Effector memory CD4-positive, alpha-beta T cell (primary cell): Measurements from ENCODE around the gene ARRB1.
"Not testable (repeated sequence)": the region's sequence is repeated elsewhere in the genome, so short reads cannot be mapped to it uniquely, and the experiment has no call there.

Source experiments
- DNase-seq, 3 donors: peaks; one replicate each; pipeline ENCODE4 v3.0.0-alpha.2; 2020
- H3K27ac ChIP-seq: 2 replicates; pipeline ENCODE4 v1.7.0; 2013; ENCODE audit warnings: mild to moderate bottlenecking, low read length, moderate library complexity; ENCODE audit not compliant: insufficient read depth, poor library complexity, severe bottlenecking
- H3K27me3 ChIP-seq: replicated peaks from 2 replicates; pipeline ENCODE4 v1.7.0; 2013; ENCODE audit warnings: mild to moderate bottlenecking, low read length; ENCODE audit not compliant: insufficient read depth, control insufficient read depth, poor library complexity, severe bottlenecking
- H3K36me3 ChIP-seq: 2 replicates; pipeline ENCODE4 v1.7.0; 2013; ENCODE audit warnings: mild to moderate bottlenecking, low read length, moderate library complexity; ENCODE audit not compliant: control insufficient read depth, insufficient read depth
- H3K4me1 ChIP-seq: 2 replicates; pipeline ENCODE4 v1.7.0; 2013; ENCODE audit warnings: low read length, mild to moderate bottlenecking; ENCODE audit not compliant: control insufficient read depth, insufficient read depth, poor library complexity, severe bottlenecking
- H3K4me3 ChIP-seq: 2 replicates; pipeline ENCODE4 v1.7.0; 2013; ENCODE audit warnings: low read length, low read depth, mild to moderate bottlenecking; ENCODE audit not compliant: insufficient read depth, poor library complexity, severe bottlenecking
- H3K9me3 ChIP-seq: 2 replicates; pipeline ENCODE4 v1.7.0; 2013; ENCODE audit warnings: mild to moderate bottlenecking, low read length, moderate library complexity; ENCODE audit not compliant: control insufficient read depth

The ARRB1 gene

GRCh38 chr11:75386942-75387630, 35.6 kb upstream of the ARRB1 start:
- no peak for DNase-seq
- Histone ChIP-seq H3K27ac (no peak overlapping the region), H3K4me1 (peaks cover 7% of the 10 kb centered on the region), H3K27me3 (no peaks in the 10 kb centered on the region), H3K4me3 (no peak overlapping the region), H3K36me3 (no peaks in the 10 kb centered on the region), H3K9me3 (no peaks in the 10 kb centered on the region)

GRCh38 chr11:75384438-75385080, 33.1 kb upstream of the ARRB1 start:
- H3K9me3 ChIP-seq, result no peaks in the 10 kb centered on the region
- peaks cover 7% of the 10 kb centered on the region for H3K4me1 ChIP-seq
- H3K27me3 ChIP-seq, result no peaks in the 10 kb centered on the region
- no peak overlapping the region for H3K27ac ChIP-seq
- H3K4me3 ChIP-seq, result no peak overlapping the region
- peak; percentile 44 to 64 (median 48) for DNase-seq
- H3K36me3 ChIP-seq, result no peaks in the 10 kb centered on the region

- H3K4me3 ChIP-seq, result no peak overlapping the region
- peaks cover 7% of the 10 kb centered on the region for H3K4me1 ChIP-seq
- no peaks in the 10 kb centered on the region for H3K36me3 ChIP-seq
- no peaks in the 10 kb centered on the region for H3K27me3 ChIP-seq
- peak overlapping the region; percentile 25 for H3K27ac ChIP-seq
- DNase-seq, result no peak
- H3K9me3 ChIP-seq, result no peaks in the 10 kb centered on the region
Observed at GRCh38 chr11:75383246-75383645, 31.8 kb upstream of the ARRB1 start.

DNA sequence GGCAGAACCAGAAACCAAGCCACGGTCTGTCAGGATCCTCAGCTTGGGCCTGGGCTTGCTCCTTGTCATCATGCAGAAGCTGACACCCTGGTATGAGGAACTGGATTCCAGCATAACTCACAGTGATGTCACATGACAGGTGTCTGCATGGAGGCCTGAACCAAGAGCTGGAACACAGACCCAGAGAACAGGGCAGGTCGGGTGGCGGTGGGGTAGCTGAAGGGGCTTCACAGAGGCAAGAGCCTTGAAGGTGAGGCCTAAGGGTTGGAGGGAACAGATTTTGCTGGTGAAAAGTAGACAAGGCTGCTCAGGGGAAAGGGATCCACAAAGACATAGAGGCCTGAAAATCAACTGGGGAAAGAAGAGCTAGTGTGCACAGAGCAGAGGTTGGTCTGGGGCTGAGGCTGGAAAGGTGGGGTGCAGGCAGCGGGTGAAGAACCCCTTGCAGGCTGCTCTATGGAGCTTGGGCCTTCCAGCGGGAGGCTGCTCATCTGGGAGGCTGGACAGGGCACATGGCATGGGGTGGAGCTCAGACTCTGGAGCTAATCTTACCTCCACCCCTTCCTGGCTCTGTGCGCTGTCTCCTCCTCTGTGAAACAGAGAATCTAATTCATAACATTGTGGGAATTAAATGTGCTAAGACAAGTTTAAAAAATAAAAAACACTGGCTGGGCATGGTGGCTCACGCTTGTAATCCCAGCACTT, 29.4 kb upstream of the ARRB1 start:
- Histone ChIP-seq H3K36me3 (no peaks in the 10 kb centered on the region), H3K27me3 (no peaks in the 10 kb centered on the region), H3K27ac (no peak overlapping the region), H3K4me1 (peaks cover 7% of the 10 kb centered on the region), H3K9me3 (no peaks in the 10 kb centered on the region), H3K4me3 (no peak overlapping the region)
- DNase-seq, result no peak

- no peaks in the 10 kb centered on the region for H3K9me3 ChIP-seq
- no peaks in the 10 kb centered on the region for H3K36me3 ChIP-seq
- DNase-seq, result no peak
- H3K27me3 ChIP-seq, result no peaks in the 10 kb centered on the region
- no peak overlapping the region for H3K27ac ChIP-seq
- no peak overlapping the region for H3K4me3 ChIP-seq
- peaks cover 7% of the 10 kb centered on the region for H3K4me1 ChIP-seq
Observed at GRCh38 chr11:75380245-75380644, 28.8 kb upstream of the ARRB1 start.

GRCh38 chr11:75378776-75379175, 27.3 kb upstream of the ARRB1 start:
- H3K4me1 ChIP-seq, H3K27me3 ChIP-seq, DNase-seq, H3K36me3 ChIP-seq, H3K9me3 ChIP-seq, H3K4me3 ChIP-seq, H3K27ac ChIP-seq: not testable (repeated sequence)

DNA sequence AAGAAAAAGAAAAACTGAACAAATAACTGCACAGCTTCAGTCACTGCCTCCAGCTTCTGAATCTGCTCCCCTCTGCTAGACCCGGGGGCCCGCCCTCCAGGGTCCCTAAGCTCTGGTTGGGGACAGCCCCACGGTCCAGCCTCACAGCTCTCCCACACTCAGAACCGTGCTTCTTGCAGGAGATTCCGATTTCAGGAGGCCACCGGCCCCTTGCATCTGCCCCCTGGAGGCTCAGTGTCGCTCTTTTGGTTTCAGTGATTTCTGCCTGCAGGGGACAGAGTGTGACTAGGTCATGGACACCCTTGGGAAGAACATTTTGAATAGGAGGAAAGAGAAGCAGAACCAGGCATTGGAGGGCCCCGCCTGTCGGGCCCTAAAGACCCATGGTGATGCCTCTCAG, 24.7 kb upstream of the ARRB1 start:
- H3K36me3 ChIP-seq, result no peaks in the 10 kb centered on the region
- no peak for DNase-seq
- no peaks in the 10 kb centered on the region for H3K27me3 ChIP-seq
- no peaks in the 10 kb centered on the region for H3K9me3 ChIP-seq
- H3K4me1 ChIP-seq, result no peaks in the 10 kb centered on the region
- no peak overlapping the region for H3K27ac ChIP-seq
- no peak overlapping the region for H3K4me3 ChIP-seq

- Histone ChIP-seq H3K4me3 (no peak overlapping the region), H3K27me3 (no peaks in the 10 kb centered on the region), H3K4me1 (no peaks in the 10 kb centered on the region), H3K36me3 (no peaks in the 10 kb centered on the region), H3K27ac (no peak overlapping the region), H3K9me3 (no peaks in the 10 kb centered on the region)
- no peak for DNase-seq
Observed at GRCh38 chr11:75375626-75376025, 24.2 kb upstream of the ARRB1 start.

DNA sequence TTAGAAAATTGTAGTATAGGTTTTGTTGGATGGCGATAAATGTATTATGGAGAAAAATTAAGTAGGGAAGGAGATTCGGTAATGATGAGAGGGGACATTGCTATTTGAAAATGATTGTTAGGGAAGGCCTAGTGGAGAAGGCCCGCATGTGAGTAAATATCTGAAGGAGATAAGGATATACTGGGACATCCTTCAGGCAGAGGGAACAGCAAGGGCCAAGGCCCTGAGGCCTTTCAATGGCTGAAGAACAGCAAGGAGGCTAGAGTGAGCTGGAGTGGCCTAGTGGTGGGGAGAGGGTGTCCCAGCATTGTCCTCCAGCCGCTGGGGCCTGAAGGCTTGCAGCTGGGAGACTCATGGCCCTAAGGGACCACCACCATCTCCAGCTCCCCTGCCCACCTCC, 23.2 kb upstream of the ARRB1 start:
- Histone ChIP-seq H3K4me3 (no peak overlapping the region), H3K9me3 (no peaks in the 10 kb centered on the region), H3K27ac (no peak overlapping the region), H3K27me3 (no peaks in the 10 kb centered on the region), H3K4me1 (no peaks in the 10 kb centered on the region), H3K36me3 (no peaks in the 10 kb centered on the region)
- no peak for DNase-seq

GRCh38 chr11:75373201-75373600, 21.7 kb upstream of the ARRB1 start:
- Histone ChIP-seq H3K4me3 (no peak overlapping the region), H3K36me3 (no peaks in the 10 kb centered on the region), H3K4me1 (no peaks in the 10 kb centered on the region), H3K27ac (no peak overlapping the region), H3K27me3 (no peaks in the 10 kb centered on the region), H3K9me3 (no peaks in the 10 kb centered on the region)
- no peak for DNase-seq
